Medulla oblongata (tissue), 1 donor: ENCODE measurements around the gene SYNE3.
"Not testable (repeated sequence)": the region's sequence is repeated elsewhere in the genome, so short reads cannot be mapped to it uniquely, and the experiment has no call there.

Experiments used
- DNase-seq: peaks from one replicate; pipeline ENCODE4 v3.0.0-alpha.2; 2015; ENCODE audit errors: extremely low spot score

The SYNE3 gene

GRCh38 chr14:95523815-95524448 lies 7.5 kb upstream of the SYNE3 start:
- no peak for DNase-seq

DNA sequence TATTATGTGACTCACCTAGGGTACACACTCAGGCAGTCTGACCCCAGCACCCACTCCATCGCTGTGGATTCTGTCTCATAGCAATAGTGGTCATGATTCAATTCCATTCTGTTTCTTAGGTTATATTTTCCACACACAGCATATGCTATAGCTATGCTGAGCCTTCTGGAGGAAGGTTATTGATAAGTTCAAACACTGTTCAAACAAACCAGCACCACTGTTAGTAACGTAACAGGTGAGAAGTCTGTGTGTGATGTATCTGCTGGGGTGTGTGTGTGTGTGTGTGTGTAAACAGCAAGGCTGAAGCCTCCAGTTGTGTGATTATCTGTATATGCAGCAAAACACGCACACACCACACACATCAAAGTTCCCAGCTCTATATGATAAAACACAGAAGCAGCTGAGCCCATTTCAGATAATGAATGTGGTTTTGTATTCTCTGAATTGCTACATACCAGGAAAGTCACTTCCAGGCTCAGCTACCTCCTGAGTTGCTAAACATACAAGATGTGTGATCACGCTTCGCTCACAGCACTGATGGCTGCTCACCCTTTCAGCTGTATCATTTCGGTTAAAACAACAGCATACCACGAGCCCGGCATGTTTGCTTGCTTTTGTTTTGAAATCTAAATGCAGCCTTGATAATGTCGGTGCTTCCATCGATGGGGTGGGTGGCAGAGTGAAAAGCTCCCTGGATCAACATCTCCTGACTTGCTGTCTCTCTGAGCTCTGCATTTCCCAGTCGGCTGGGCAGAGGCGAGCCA lies 6.8 kb upstream of the SYNE3 start:
- no peak for DNase-seq

- DNase-seq = no peak
Observed at GRCh38 chr14:95522556-95522955, 6.1 kb upstream of the SYNE3 start.

DNA sequence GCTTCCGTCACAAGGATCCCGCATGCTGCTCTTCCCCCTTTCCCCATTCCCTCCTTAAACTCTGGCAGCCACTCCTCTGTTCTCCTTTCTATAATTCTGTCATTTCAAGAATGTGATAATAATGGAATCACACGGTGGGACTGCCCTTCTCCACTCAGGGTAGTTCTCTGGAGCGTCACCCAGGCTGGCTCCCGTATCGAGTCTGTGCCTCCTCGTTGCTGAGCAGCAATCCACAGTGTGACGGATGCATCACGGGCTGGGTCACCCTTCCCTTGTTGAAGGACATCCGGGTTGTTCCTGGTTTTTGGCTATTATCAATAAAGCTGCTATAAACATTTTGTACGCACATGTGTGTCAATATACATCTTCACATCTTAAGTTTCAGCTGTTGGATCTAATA lies 5.7 kb upstream of the SYNE3 start:
- no peak for DNase-seq

DNA sequence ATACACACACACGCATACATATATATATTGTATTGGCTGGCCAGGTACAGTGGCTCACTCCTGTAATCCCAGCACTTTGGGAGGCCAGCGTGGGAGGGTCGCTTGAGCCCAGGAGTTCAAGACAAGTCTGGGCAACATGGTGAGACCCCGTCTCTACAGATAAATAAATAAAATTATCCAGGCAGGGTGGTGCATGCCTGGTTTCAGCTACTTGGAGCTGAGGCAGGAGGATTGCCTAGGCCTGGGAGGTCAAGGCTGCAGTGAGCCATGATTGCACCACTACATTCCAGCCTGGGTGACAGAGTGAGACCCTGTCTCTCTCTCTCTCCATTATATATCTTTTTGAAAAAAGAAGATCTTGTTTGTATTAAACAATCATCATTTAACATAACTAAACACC lies 4.6 kb upstream of the SYNE3 start:
- DNase-seq = no peak

DNA sequence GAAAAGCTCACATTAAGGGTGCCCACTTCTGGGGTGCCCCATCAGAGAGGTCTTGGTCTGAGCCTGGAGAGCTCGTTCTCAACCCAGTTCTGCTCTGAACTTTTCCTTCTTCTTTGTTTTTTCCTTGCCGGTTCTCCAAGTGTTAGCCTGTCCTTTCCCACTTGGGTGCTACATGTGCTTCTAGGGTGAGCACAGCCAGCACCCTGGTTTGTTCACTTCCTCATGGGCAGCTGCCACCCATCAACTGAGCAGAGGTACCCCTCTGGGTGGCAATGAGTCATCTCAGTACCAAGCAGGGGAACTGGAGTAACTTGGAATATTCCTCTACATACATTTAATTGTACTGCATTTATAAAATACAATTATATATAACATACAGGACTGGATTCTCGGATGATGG lies 3.9 kb upstream of the SYNE3 start:
- peak; percentile 70 for DNase-seq

GRCh38 chr14:95519699-95520098 lies 3.2 kb upstream of the SYNE3 start:
- peak; percentile 59 for DNase-seq

DNA sequence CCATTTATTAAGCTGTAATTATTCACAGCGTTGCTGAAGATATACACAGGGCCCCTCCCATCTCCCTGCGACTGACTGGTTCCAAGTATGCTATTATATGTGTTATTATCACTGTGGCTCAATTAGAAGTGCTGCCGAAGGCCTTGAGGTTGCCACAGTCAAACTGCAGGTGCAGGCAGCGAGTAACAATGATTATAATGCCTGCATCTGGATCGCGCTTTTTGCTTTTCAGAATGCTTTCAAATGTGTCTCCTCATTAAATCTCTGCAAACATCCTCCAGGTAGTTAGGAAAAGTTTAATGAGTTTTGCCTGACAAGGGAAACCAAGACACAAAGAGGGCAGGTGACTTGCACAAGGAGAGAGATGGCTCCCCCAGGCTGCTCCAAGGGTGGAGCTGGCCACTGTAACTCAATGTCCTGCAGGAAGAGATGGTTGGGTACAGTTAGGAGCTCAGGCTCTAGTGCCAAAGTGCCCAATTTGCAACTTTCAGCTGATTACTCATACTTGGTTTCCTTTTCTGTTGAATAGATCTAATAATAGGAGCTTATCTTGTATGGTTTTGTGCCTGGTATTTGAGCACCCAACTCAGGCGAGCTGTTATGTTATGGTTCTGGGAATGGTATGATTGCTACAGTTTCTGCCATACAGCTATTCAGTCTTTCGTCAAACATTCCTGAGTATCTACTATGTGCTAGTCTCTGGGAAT lies 1.7 kb upstream of the SYNE3 start:
- DNase-seq = no peak

GRCh38 chr14:95515596-95516552 lies 576 bp downstream of the SYNE3 start:
- peak; percentile 87 for DNase-seq

DNA sequence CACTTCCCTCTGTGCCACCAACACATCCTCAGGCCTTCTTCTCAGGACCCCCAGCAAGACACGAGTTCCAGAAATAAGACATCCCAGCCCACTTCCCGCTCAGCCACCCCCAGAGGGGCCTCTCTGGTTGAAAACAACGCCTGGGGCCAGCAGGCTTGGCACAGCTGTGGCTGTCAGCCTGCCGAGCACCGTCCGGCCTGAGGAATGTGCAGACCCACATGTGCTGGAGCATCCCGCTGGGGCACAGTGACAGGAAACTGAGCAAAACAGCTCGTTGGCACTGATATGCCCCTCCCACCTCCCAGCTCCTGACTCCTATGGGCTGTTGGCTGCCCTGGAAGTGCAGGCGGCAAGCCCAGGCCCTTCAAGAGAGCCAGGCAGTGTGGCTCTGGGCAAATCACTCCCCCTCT lies 1.4 kb downstream of the SYNE3 start:
- DNase-seq = peak; percentile 71

- DNase-seq = no peak
Observed at GRCh38 chr14:95514131-95515079, 2.0 kb downstream of the SYNE3 start.

- no peak for DNase-seq
Observed at GRCh38 chr14:95513291-95513690, 3.2 kb downstream of the SYNE3 start.

DNA sequence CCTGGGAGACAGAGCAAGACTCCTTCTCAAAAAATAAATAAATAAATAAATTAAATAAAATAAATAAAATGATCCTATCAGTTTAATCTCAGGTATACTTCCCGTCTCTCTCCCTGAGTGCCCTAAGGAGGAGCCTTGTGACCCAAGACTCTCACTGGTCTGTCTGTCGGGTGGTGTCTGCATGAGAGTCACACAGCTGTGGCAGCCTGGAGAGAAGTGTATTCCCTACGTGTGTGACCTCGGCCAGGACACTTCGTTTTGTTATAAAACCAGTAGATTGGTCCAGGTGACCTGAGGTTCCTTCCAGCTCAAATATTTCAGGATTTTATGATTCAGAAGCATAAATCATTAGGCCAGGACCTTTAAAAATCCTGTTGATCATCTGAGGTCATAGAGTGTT lies 4.8 kb downstream of the SYNE3 start:
- no peak for DNase-seq

DNA sequence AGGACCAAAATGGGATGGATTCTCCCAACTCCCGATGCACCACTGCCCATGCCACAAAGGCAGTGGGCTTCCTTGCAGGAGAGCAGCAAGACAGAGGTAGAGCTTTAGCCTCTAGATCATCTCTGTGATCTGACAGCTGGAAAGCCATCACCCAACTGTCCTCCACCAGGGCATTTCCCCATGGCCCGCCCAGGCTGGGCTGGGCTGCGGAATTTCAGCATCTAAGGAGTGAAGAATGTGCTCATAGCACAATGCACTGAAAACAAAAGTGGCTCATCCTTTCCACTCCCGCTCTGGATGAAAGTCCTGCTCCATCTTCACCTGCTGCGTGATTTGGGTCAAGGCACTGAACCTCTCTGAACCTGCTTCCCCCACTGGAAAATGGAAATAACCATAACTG lies 5.6 kb downstream of the SYNE3 start:
- no peak for DNase-seq

GRCh38 chr14:95510344-95510743 lies 6.1 kb downstream of the SYNE3 start:
- not testable (repeated sequence) for DNase-seq

GRCh38 chr14:95509495-95509894 lies 7.0 kb downstream of the SYNE3 start:
- no peak for DNase-seq

GRCh38 chr14:95508377-95508776 lies 8.1 kb downstream of the SYNE3 start:
- no peak for DNase-seq

GRCh38 chr14:95507701-95508103 lies 8.7 kb downstream of the SYNE3 start:
- DNase-seq = no peak

DNA sequence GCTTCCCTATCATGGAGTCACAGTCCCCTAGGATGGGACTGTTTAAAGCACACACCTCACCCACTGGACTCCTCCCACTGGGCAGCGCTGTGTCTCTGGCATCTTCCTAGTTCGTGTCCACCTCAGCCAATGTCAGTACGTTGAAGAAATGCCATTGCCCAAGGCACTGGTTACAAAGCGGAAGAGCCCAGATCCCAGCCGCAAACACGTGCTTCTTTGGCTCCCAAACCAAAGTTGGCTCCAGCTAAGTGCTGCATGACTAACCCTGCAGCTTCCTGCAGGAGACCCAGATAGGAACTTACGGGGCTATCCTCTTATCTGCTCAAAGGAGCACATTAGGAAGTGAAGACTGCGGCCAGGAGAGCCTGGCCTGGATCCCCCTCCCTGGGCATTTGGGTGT lies 9.3 kb downstream of the SYNE3 start:
- DNase-seq = peak; percentile 88

GRCh38 chr14:95505030-95505589 lies 11.3 kb downstream of the SYNE3 start:
- DNase-seq = no peak
